ENCODE measurements around the gene POU2F3.

Gene POU2F3

GRCh38 chr11:120195601-120196320 lies 44.2 kb upstream of the POU2F3 start:
- no peak overlapping the region for H3K4ac ChIP-seq (ENCODE audit: low read depth, low read length)
- H3K79me2 ChIP-seq (ENCODE audit: control insufficient read depth, insufficient read depth, low read length, poor library complexity) = no peaks in the 10 kb centered on the region
- H3K23ac ChIP-seq (ENCODE audit: low read length) = no peak overlapping the region
- no peak overlapping the region for H2AK5ac ChIP-seq (ENCODE audit: low read length)
- no peak overlapping the region for H3K4me3 ChIP-seq (ENCODE audit: low read depth, low read length)
- no peak overlapping the region for H2BK5ac ChIP-seq (ENCODE audit: low read depth, low read length, poor library complexity)
- no peak overlapping the region for H4K8ac ChIP-seq (ENCODE audit: low read depth, low read length)
- H3K4me2 ChIP-seq (ENCODE audit: low read length) = no peak overlapping the region
- DNase-seq = no peak
- H3K18ac ChIP-seq (ENCODE audit: low read length) = no peak overlapping the region
- H2BK12ac ChIP-seq (ENCODE audit: low read length) = no peak overlapping the region
- no peak overlapping the region for H4K12ac ChIP-seq (ENCODE audit: low read depth, low read length)
- H2BK120ac ChIP-seq (ENCODE audit: insufficient read depth, low read length, poor library complexity) = no peak overlapping the region
- no peaks in the 10 kb centered on the region for H3K79me1 ChIP-seq (ENCODE audit: low read length)
- no peak overlapping the region for H3K27ac ChIP-seq (ENCODE audit: low read depth, low read length)
- H3K14ac ChIP-seq (ENCODE audit: low read length) = no peak overlapping the region
- H3K27me3 ChIP-seq (ENCODE audit: insufficient read depth, low read length) = peaks cover 5% of the 10 kb centered on the region
- no peak overlapping the region for H3K9ac ChIP-seq (ENCODE audit: low read length)
- no peaks in the 10 kb centered on the region for H3K4me1 ChIP-seq (ENCODE audit: control insufficient read depth in 1 of 2, insufficient read depth in 2 of 2, low read length in 2 of 2)
- no peak overlapping the region for H2AFZ ChIP-seq (ENCODE audit: insufficient read depth, low read length, poor library complexity)
- WGBS (ENCODE audit: extremely low coverage, insufficient coverage, insufficient read length) = no CpG with 5 or more reads among the region's 13 CpGs
- no peaks in the 10 kb centered on the region for H3K9me3 ChIP-seq (ENCODE audit: insufficient read depth, low read depth, low read length)
- no peaks in the 10 kb centered on the region for H3K36me3 ChIP-seq (ENCODE audit: control insufficient read depth in 1 of 2, insufficient read depth in 2 of 2, low read length in 2 of 2)
- H4K91ac ChIP-seq (ENCODE audit: low read depth, low read length) = no peak overlapping the region

- Histone ChIP-seq H3K9ac (ENCODE audit: low read length) (no peak overlapping the region), H2AK5ac (ENCODE audit: low read length) (no peak overlapping the region), H3K79me1 (ENCODE audit: low read length) (no peaks in the 10 kb centered on the region), H3K4me1 (ENCODE audit: control insufficient read depth in 1 of 2, insufficient read depth in 2 of 2, low read length in 2 of 2) (no peaks in the 10 kb centered on the region), H3K4ac (ENCODE audit: low read depth, low read length) (no peak overlapping the region), H3K4me2 (ENCODE audit: low read length) (no peak overlapping the region), H4K91ac (ENCODE audit: low read depth, low read length) (no peak overlapping the region), H3K27ac (ENCODE audit: low read depth, low read length) (no peak overlapping the region), H3K9me3 (ENCODE audit: insufficient read depth, low read depth, low read length) (peaks cover 2% of the 10 kb centered on the region), H2AFZ (ENCODE audit: insufficient read depth, low read length, poor library complexity) (no peak overlapping the region), H3K23ac (ENCODE audit: low read length) (no peak overlapping the region), H2BK5ac (ENCODE audit: low read depth, low read length, poor library complexity) (no peak overlapping the region), H3K36me3 (ENCODE audit: control insufficient read depth in 1 of 2, insufficient read depth in 2 of 2, low read length in 2 of 2) (no peaks in the 10 kb centered on the region), H3K14ac (ENCODE audit: low read length) (no peak overlapping the region), H2BK12ac (ENCODE audit: low read length) (no peak overlapping the region), H4K12ac (ENCODE audit: low read depth, low read length) (no peak overlapping the region), H3K27me3 (ENCODE audit: insufficient read depth, low read length) (peaks cover 5% of the 10 kb centered on the region), H3K18ac (ENCODE audit: low read length) (no peak overlapping the region), H3K79me2 (ENCODE audit: control insufficient read depth, insufficient read depth, low read length, poor library complexity) (no peaks in the 10 kb centered on the region), H3K4me3 (ENCODE audit: low read depth, low read length) (no peak overlapping the region), H2BK120ac (ENCODE audit: insufficient read depth, low read length, poor library complexity) (no peak overlapping the region), H4K8ac (ENCODE audit: low read depth, low read length) (no peak overlapping the region)
- no peak for DNase-seq
- WGBS (ENCODE audit: extremely low coverage, insufficient coverage, insufficient read length) = no CpG with 5 or more reads among the region's 6 CpGs
Measured at GRCh38 chr11:120196826-120197225, 43.1 kb upstream of the POU2F3 start.

- no peak overlapping the region for H2BK12ac ChIP-seq (ENCODE audit: low read length)
- no peak overlapping the region for H3K4ac ChIP-seq (ENCODE audit: low read depth, low read length)
- no peak overlapping the region for H3K18ac ChIP-seq (ENCODE audit: low read length)
- H4K91ac ChIP-seq (ENCODE audit: low read depth, low read length) = no peak overlapping the region
- no peak overlapping the region for H3K4me2 ChIP-seq (ENCODE audit: low read length)
- no peaks in the 10 kb centered on the region for H3K79me1 ChIP-seq (ENCODE audit: low read length)
- H3K9ac ChIP-seq (ENCODE audit: low read length) = no peak overlapping the region
- H4K12ac ChIP-seq (ENCODE audit: low read depth, low read length) = no peak overlapping the region
- no peak overlapping the region for H3K23ac ChIP-seq (ENCODE audit: low read length)
- no peaks in the 10 kb centered on the region for H3K79me2 ChIP-seq (ENCODE audit: control insufficient read depth, insufficient read depth, low read length, poor library complexity)
- no peaks in the 10 kb centered on the region for H3K36me3 ChIP-seq (ENCODE audit: control insufficient read depth in 1 of 2, insufficient read depth in 2 of 2, low read length in 2 of 2)
- no peak overlapping the region for H4K8ac ChIP-seq (ENCODE audit: low read depth, low read length)
- no peak overlapping the region for H2AFZ ChIP-seq (ENCODE audit: insufficient read depth, low read length, poor library complexity)
- no peak overlapping the region for H2BK120ac ChIP-seq (ENCODE audit: insufficient read depth, low read length, poor library complexity)
- no CpG with 5 or more reads among the region's 14 CpGs for WGBS (ENCODE audit: extremely low coverage, insufficient coverage, insufficient read length)
- no peak overlapping the region for H3K14ac ChIP-seq (ENCODE audit: low read length)
- H3K27me3 ChIP-seq (ENCODE audit: insufficient read depth, low read length) = peaks cover 5% of the 10 kb centered on the region
- H2AK5ac ChIP-seq (ENCODE audit: low read length) = no peak overlapping the region
- H3K4me3 ChIP-seq (ENCODE audit: low read depth, low read length) = no peak overlapping the region
- H3K9me3 ChIP-seq (ENCODE audit: insufficient read depth, low read depth, low read length) = peaks cover 2% of the 10 kb centered on the region
- H3K4me1 ChIP-seq (ENCODE audit: control insufficient read depth in 1 of 2, insufficient read depth in 2 of 2, low read length in 2 of 2) = no peaks in the 10 kb centered on the region
- no peak for DNase-seq
- no peak overlapping the region for H3K27ac ChIP-seq (ENCODE audit: low read depth, low read length)
- no peak overlapping the region for H2BK5ac ChIP-seq (ENCODE audit: low read depth, low read length, poor library complexity)
Measured at GRCh38 chr11:120197251-120197891, 42.6 kb upstream of the POU2F3 start.

GRCh38 chr11:120197977-120198376 lies 42.0 kb upstream of the POU2F3 start:
- Histone ChIP-seq H3K4me1 (ENCODE audit: control insufficient read depth in 1 of 2, insufficient read depth in 2 of 2, low read length in 2 of 2) (no peaks in the 10 kb centered on the region), H2AFZ (ENCODE audit: insufficient read depth, low read length, poor library complexity) (no peak overlapping the region), H2AK5ac (ENCODE audit: low read length) (no peak overlapping the region), H3K79me2 (ENCODE audit: control insufficient read depth, insufficient read depth, low read length, poor library complexity) (no peaks in the 10 kb centered on the region), H3K27me3 (ENCODE audit: insufficient read depth, low read length) (peaks cover 5% of the 10 kb centered on the region), H3K9ac (ENCODE audit: low read length) (no peak overlapping the region), H4K12ac (ENCODE audit: low read depth, low read length) (no peak overlapping the region), H3K18ac (ENCODE audit: low read length) (no peak overlapping the region), H3K23ac (ENCODE audit: low read length) (no peak overlapping the region), H3K4me3 (ENCODE audit: low read depth, low read length) (no peak overlapping the region), H2BK12ac (ENCODE audit: low read length) (no peak overlapping the region), H3K79me1 (ENCODE audit: low read length) (no peaks in the 10 kb centered on the region), H3K4ac (ENCODE audit: low read depth, low read length) (no peak overlapping the region), H3K14ac (ENCODE audit: low read length) (no peak overlapping the region), H4K8ac (ENCODE audit: low read depth, low read length) (no peak overlapping the region), H2BK120ac (ENCODE audit: insufficient read depth, low read length, poor library complexity) (no peak overlapping the region), H3K27ac (ENCODE audit: low read depth, low read length) (no peak overlapping the region), H4K91ac (ENCODE audit: low read depth, low read length) (no peak overlapping the region), H3K36me3 (ENCODE audit: control insufficient read depth in 1 of 2, insufficient read depth in 2 of 2, low read length in 2 of 2) (no peaks in the 10 kb centered on the region), H3K9me3 (ENCODE audit: insufficient read depth, low read depth, low read length) (peaks cover 2% of the 10 kb centered on the region), H3K4me2 (ENCODE audit: low read length) (no peak overlapping the region), H2BK5ac (ENCODE audit: low read depth, low read length, poor library complexity) (no peak overlapping the region)
- no CpG with 5 or more reads among the region's 9 CpGs for WGBS (ENCODE audit: extremely low coverage, insufficient coverage, insufficient read length)
- DNase-seq = no peak
